Stomach smooth muscle (tissue), 2 donors: ENCODE data around the gene UNC80.

ENCODE experiments used
- H3K27ac ChIP-seq: one replicate; pipeline ENCODE4 v1.7.0; 2013; ENCODE audit warnings: mild to moderate bottlenecking, low read length, inconsistent platforms
- H3K27me3 ChIP-seq, 2 donors: one replicate each; pipeline ENCODE4 v1.7.0; 2013; ENCODE audit warnings: low read length in 2 of 2; ENCODE audit not compliant: insufficient read depth in 2 of 2, control insufficient read depth in 1 of 2
- H3K36me3 ChIP-seq, 2 donors: one replicate each; pipeline ENCODE4 v1.7.0; 2013; ENCODE audit warnings: low read length in 2 of 2; ENCODE audit not compliant: control insufficient read depth in 2 of 2, insufficient read depth in 2 of 2
- H3K4me1 ChIP-seq: one replicate; pipeline ENCODE4 v1.7.0; 2013; ENCODE audit warnings: low read length; ENCODE audit not compliant: control insufficient read depth, insufficient read depth
- H3K4me3 ChIP-seq, 2 donors: one replicate each; pipeline ENCODE4 v1.7.0; 2013; ENCODE audit warnings: low read length in 2 of 2
- H3K9ac ChIP-seq, 2 donors: one replicate each; pipeline ENCODE4 v1.7.0; 2013; ENCODE audit warnings: low read length in 2 of 2, mild to moderate bottlenecking in 1 of 2
- H3K9me3 ChIP-seq, 2 donors: one replicate each; pipeline ENCODE4 v1.7.0; 2013; ENCODE audit warnings: low read length in 2 of 2; ENCODE audit not compliant: control insufficient read depth in 2 of 2
- donor health status: healthy.
- donor health status: Pancreatic carcinoma.

Gene UNC80

DNA sequence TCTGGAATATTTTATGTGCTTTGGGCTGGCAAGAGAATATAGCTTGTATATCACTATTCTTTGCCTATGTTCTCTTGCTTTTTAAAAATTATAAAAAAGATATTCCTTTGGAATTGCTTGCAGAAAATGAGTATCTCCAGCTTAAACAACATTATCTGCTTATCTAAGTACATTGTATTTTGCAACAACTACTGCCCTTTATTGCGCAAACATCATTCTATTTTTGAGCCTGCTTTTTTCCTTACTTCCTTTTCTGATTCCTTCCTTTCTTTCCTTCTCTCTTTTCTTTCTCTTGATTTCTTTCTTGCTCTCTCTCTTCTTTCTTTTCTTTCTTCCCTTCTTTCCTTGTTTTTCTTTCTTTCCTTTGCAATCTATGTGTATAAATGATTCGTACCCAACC, 74.0 kb downstream of the UNC80 start:
- H3K4me3 ChIP-seq = no peak overlapping the region
- no peaks in the 10 kb centered on the region for H3K9me3 ChIP-seq
- H3K27ac ChIP-seq = no peak overlapping the region
- no peaks in the 10 kb centered on the region for H3K27me3 ChIP-seq
- no peaks in the 10 kb centered on the region for H3K4me1 ChIP-seq
- H3K9ac ChIP-seq = no peak overlapping the region
- H3K36me3 ChIP-seq = no peaks in the 10 kb centered on the region

DNA sequence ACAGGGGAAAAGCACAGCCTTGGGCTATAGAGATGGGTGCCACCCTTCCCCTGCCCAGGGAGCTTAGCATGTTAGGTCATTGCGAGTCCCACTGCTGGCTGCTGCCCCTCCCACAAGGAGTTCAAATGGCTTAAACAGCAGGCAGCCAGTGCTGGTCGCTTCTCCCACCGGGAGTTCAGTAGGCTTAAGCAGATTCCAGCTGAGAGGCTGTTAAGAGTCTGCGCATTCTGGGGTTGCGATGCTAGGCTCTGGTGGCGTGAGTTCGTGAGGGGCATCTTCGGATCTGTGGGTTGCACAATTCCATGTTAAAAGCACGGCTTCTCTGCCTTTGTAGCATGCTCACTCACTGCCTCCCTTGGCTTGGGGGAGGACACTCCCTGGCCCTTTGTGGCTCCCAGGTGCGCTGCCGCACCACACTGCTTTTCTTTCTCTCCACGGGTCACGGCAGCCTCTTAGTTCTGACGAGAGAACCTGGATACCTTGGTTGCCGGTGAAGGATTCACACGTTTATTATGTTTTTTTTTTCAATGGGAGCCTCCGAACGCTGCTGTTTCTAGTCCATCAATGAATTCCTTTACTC, 93.2 kb downstream of the UNC80 start:
- Histone ChIP-seq H3K9me3 (no peaks in the 10 kb centered on the region), H3K4me3 (no peak overlapping the region), H3K36me3 (no peaks in the 10 kb centered on the region), H3K4me1 (no peaks in the 10 kb centered on the region), H3K27ac (no peak overlapping the region), H3K27me3 (no peaks in the 10 kb centered on the region), H3K9ac (no peak overlapping the region)

DNA sequence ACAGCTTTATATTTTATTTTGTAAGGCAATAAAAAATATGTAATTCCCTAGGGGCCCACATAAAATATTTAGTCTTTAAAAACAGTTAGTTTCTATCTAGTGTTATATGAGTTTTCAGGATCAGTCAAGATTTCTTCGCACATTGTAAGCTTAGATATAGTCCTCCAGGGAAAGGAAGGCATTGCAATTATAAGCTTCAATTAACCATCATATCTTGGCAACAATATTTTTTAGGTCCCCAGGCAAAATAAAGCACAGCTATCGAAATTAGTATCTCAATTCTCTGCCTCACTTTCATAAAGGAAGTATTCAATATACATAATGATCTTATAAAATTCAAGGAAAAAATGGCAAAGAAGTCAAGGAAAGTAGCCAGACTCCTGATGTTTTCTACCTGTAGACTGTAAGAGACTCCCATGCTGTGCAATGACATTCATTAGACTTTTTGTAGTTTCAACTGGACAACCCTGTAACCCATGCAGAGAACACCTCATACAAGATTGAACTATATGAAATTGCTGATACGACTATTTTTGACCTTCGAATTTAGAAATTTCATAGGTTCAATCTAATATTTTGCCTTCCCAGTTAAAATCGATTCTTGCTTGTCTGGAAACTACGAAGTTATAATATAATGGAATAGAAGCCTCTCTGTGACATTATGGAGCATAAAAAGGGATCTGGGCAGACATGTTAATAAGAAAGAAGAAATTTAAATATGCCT, 96.8 kb downstream of the UNC80 start:
- H3K4me3 ChIP-seq = no peak overlapping the region
- H3K9me3 ChIP-seq = no peaks in the 10 kb centered on the region
- no peak overlapping the region for H3K27ac ChIP-seq
- H3K4me1 ChIP-seq = no peaks in the 10 kb centered on the region
- H3K36me3 ChIP-seq = no peaks in the 10 kb centered on the region
- no peaks in the 10 kb centered on the region for H3K27me3 ChIP-seq
- H3K9ac ChIP-seq = no peak overlapping the region

GRCh38 chr2:209870067-209870466, 98.4 kb downstream of the UNC80 start:
- Histone ChIP-seq H3K27me3 (no peaks in the 10 kb centered on the region), H3K27ac (no peak overlapping the region), H3K36me3 (no peaks in the 10 kb centered on the region), H3K4me1 (no peaks in the 10 kb centered on the region), H3K4me3 (no peak overlapping the region), H3K9ac (no peak overlapping the region), H3K9me3 (no peaks in the 10 kb centered on the region)

GRCh38 chr2:209872675-209873074, 101.0 kb downstream of the UNC80 start:
- H3K4me3 ChIP-seq = no peak overlapping the region
- H3K36me3 ChIP-seq = no peaks in the 10 kb centered on the region
- H3K9me3 ChIP-seq = no peaks in the 10 kb centered on the region
- no peaks in the 10 kb centered on the region for H3K4me1 ChIP-seq
- H3K27me3 ChIP-seq = no peaks in the 10 kb centered on the region
- no peak overlapping the region for H3K9ac ChIP-seq
- no peak overlapping the region for H3K27ac ChIP-seq

DNA sequence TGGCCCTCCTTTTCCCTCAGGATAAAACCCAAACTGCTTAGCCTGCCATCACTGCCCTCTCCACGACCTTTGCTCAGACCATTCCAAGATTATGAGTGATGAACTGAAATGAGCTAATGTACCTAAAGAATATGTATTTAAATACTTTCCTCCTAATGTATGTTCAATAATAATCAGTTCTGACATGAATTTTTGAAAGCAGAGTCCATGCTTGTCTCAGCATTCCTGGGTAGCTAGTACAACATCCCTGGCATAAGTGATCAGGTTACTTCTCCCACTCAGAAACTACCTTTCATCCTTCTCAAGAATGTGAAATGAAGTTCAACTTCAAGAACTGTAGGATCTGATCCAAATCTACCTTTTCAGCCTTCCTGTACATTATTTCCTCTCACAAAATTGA, 103.6 kb downstream of the UNC80 start:
- no peaks in the 10 kb centered on the region for H3K27me3 ChIP-seq
- no peak overlapping the region for H3K27ac ChIP-seq
- H3K4me1 ChIP-seq = no peaks in the 10 kb centered on the region
- H3K36me3 ChIP-seq = no peaks in the 10 kb centered on the region
- no peaks in the 10 kb centered on the region for H3K9me3 ChIP-seq
- H3K9ac ChIP-seq = no peak overlapping the region
- H3K4me3 ChIP-seq = no peak overlapping the region

GRCh38 chr2:209876211-209876610, 104.6 kb downstream of the UNC80 start:
- Histone ChIP-seq H3K27ac (no peak overlapping the region), H3K4me3 (no peak overlapping the region), H3K9me3 (no peaks in the 10 kb centered on the region), H3K9ac (no peak overlapping the region), H3K4me1 (no peaks in the 10 kb centered on the region), H3K36me3 (no peaks in the 10 kb centered on the region), H3K27me3 (no peaks in the 10 kb centered on the region)

GRCh38 chr2:209878701-209879100, 107.1 kb downstream of the UNC80 start:
- H3K36me3 ChIP-seq = no peaks in the 10 kb centered on the region
- no peaks in the 10 kb centered on the region for H3K4me1 ChIP-seq
- H3K4me3 ChIP-seq = no peak overlapping the region
- no peak overlapping the region for H3K27ac ChIP-seq
- no peak overlapping the region for H3K9ac ChIP-seq
- no peaks in the 10 kb centered on the region for H3K27me3 ChIP-seq
- no peaks in the 10 kb centered on the region for H3K9me3 ChIP-seq

GRCh38 chr2:209900638-209901037, 129.0 kb downstream of the UNC80 start:
- no peaks in the 10 kb centered on the region for H3K4me1 ChIP-seq
- H3K9me3 ChIP-seq = no peaks in the 10 kb centered on the region
- no peaks in the 10 kb centered on the region for H3K36me3 ChIP-seq
- H3K4me3 ChIP-seq = no peak overlapping the region
- no peak overlapping the region for H3K9ac ChIP-seq
- H3K27ac ChIP-seq = no peak overlapping the region
- no peaks in the 10 kb centered on the region for H3K27me3 ChIP-seq

DNA sequence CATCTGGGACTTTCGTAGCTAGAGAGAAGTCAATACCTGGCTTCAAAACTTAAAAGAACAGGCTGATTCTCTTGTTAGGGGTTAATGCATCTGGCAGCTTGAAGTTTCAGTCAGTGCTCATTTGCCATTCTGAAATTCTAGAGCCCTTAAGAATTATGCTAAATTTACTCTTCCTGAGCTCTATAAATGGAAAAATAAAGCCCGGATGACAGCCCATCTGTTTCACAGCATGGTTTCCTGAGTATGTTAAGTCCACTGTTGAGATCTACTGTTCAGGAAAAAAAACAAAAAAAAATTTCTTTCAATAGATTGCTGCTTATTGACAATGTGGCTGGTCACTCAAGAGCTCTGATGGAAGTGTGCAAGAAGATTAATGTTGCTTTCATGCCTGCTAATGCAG, 129.5 kb downstream of the UNC80 start:
- Histone ChIP-seq H3K9me3 (no peaks in the 10 kb centered on the region), H3K9ac (no peak overlapping the region), H3K4me3 (no peak overlapping the region), H3K27me3 (no peaks in the 10 kb centered on the region), H3K36me3 (no peaks in the 10 kb centered on the region), H3K27ac (no peak overlapping the region), H3K4me1 (no peaks in the 10 kb centered on the region)

DNA sequence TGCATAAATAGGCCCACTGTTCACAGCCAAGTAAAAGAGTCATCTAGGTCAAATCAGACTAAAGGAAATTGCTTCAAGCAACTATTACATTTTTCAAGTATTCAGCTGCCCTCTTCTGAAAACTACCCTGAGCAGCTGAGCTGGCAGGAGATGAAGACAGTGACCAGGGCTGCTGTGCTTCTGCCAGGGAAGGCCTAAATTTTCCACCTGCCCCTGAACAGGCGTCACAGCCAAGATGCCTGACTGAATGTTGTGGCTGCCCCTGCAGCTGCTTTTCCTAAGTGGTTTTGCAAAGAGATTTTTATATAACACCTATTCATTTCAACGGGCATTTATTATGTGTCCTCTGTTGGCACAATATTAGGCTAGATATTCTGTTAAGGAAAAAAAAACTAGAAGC, 134.1 kb downstream of the UNC80 start:
- no peaks in the 10 kb centered on the region for H3K9me3 ChIP-seq
- no peak overlapping the region for H3K4me3 ChIP-seq
- H3K36me3 ChIP-seq = no peaks in the 10 kb centered on the region
- H3K27ac ChIP-seq = no peak overlapping the region
- no peak overlapping the region for H3K9ac ChIP-seq
- no peaks in the 10 kb centered on the region for H3K4me1 ChIP-seq
- H3K27me3 ChIP-seq = no peaks in the 10 kb centered on the region
